HEK293 (cell line): ENCODE measurements around the gene ZFR2.

ENCODE experiments used
- ATF2 ChIP-seq: fragments of 450-650 bp; formaldehyde crosslinking; IDR thresholded peaks from 2 replicates; pipeline ENCODE4 v1.5.1; 2016; ENCODE audit warnings: missing biosample characterization, missing genetic modification characterization, low read depth
- BCL11A ChIP-seq: fragments of 450-650 bp; formaldehyde crosslinking; IDR thresholded peaks from 2 replicates; pipeline ENCODE4 v1.5.1; 2016; ENCODE audit warnings: low read depth, missing biosample characterization, missing genetic modification characterization
- GLI4 ChIP-seq: fragments of 450-650 bp; formaldehyde crosslinking; IDR thresholded peaks from 2 replicates; pipeline ENCODE4 v1.5.1; 2016; ENCODE audit warnings: missing biosample characterization, missing genetic modification characterization
- GLIS2 ChIP-seq: fragments of 450-650 bp; formaldehyde crosslinking; IDR thresholded peaks from 2 replicates; pipeline ENCODE4 v1.5.1; 2016; ENCODE audit warnings: missing biosample characterization, missing genetic modification characterization
- ZBTB10 ChIP-seq: fragments of 450-650 bp; formaldehyde crosslinking; IDR thresholded peaks from 2 replicates; pipeline ENCODE4 v1.5.1; 2016; ENCODE audit warnings: missing biosample characterization, missing genetic modification characterization
- ZBTB7A ChIP-seq: fragments of 450-650 bp; formaldehyde crosslinking; IDR thresholded peaks from 2 replicates; pipeline ENCODE4 v1.5.1; 2016; ENCODE audit warnings: low read depth, missing biosample characterization, missing genetic modification characterization
- ZEB2 ChIP-seq: fragments of 450-650 bp; formaldehyde crosslinking; IDR thresholded peaks from 2 replicates; pipeline ENCODE4 v1.5.1; 2016; ENCODE audit warnings: missing biosample characterization, missing genetic modification characterization
- ZNF10 ChIP-seq: fragments of 450-650 bp; formaldehyde crosslinking; IDR thresholded peaks from 2 replicates; pipeline ENCODE4 v1.5.1; 2017; ENCODE audit warnings: missing biosample characterization, missing genetic modification characterization
- ZNF112 ChIP-seq: fragments of 450-650 bp; formaldehyde crosslinking; IDR thresholded peaks from 2 replicates; pipeline ENCODE4 v1.5.0; 2017; ENCODE audit warnings: missing biosample characterization, missing genetic modification characterization
- ZNF155 ChIP-seq: fragments of 450-650 bp; formaldehyde crosslinking; IDR thresholded peaks from 2 replicates; pipeline ENCODE4 v1.5.1; 2016; ENCODE audit warnings: missing biosample characterization, missing genetic modification characterization
- ZNF16 ChIP-seq: fragments of 450-650 bp; formaldehyde crosslinking; IDR thresholded peaks from 2 replicates; pipeline ENCODE4 v1.5.1; 2016; ENCODE audit warnings: low read depth, missing biosample characterization, missing genetic modification characterization
- ZNF248 ChIP-seq: fragments of 450-650 bp; formaldehyde crosslinking; IDR thresholded peaks from 2 replicates; pipeline ENCODE4 v1.5.1; 2017; ENCODE audit warnings: missing biosample characterization, missing genetic modification characterization
- ZNF26 ChIP-seq: fragments of 450-650 bp; formaldehyde crosslinking; IDR thresholded peaks from 2 replicates; pipeline ENCODE4 v1.5.1; 2016; ENCODE audit warnings: missing biosample characterization, missing genetic modification characterization
- ZNF37A ChIP-seq: fragments of 450-650 bp; IDR thresholded peaks from 2 replicates; pipeline ENCODE4 v1.5.1; 2018; ENCODE audit warnings: missing biosample characterization, missing genetic modification characterization
- ZNF391 ChIP-seq: fragments of 450-650 bp; formaldehyde crosslinking; IDR thresholded peaks from 2 replicates; pipeline ENCODE4 v1.5.1; 2016; ENCODE audit warnings: low read depth, missing biosample characterization, missing genetic modification characterization, borderline replicate concordance
- ZNF423 ChIP-seq: fragments of 450-650 bp; formaldehyde crosslinking; IDR thresholded peaks from 2 replicates; pipeline ENCODE4 v1.5.1; 2016; ENCODE audit warnings: missing biosample characterization, missing genetic modification characterization
- ZNF426 ChIP-seq: fragments of 450-650 bp; formaldehyde crosslinking; IDR thresholded peaks from 2 replicates; pipeline ENCODE4 v1.5.1; 2017; ENCODE audit warnings: missing biosample characterization, missing genetic modification characterization, mild to moderate bottlenecking, inconsistent platforms, moderate library complexity
- ZNF548 ChIP-seq: fragments of 450-650 bp; formaldehyde crosslinking; IDR thresholded peaks from 2 replicates; pipeline ENCODE4 v1.5.1; 2016; ENCODE audit warnings: missing biosample characterization, missing genetic modification characterization
- ZNF555 ChIP-seq: fragments of 450-650 bp; formaldehyde crosslinking; conservative IDR thresholded peaks from 2 replicates; pipeline ENCODE4 v1.5.1; 2017; ENCODE audit warnings: missing biosample characterization, mild to moderate bottlenecking, missing genetic modification characterization, inconsistent platforms
- ZNF664 ChIP-seq: fragments of 450-650 bp; formaldehyde crosslinking; IDR thresholded peaks from 2 replicates; pipeline ENCODE4 v1.5.1; 2016; ENCODE audit warnings: missing biosample characterization, missing genetic modification characterization
- ZSCAN16 ChIP-seq: fragments of 450-650 bp; formaldehyde crosslinking; IDR thresholded peaks from 2 replicates; pipeline ENCODE4 v1.5.1; 2016; ENCODE audit warnings: missing biosample characterization, missing genetic modification characterization
- ZXDB ChIP-seq: fragments of 450-650 bp; formaldehyde crosslinking; IDR thresholded peaks from 2 replicates; pipeline ENCODE4 v1.5.1; 2016; ENCODE audit warnings: missing biosample characterization, missing genetic modification characterization
- TF ChIP-seq, protein P1 (sequence below): fragments of 450-650 bp; IDR thresholded peaks from 2 replicates; pipeline ENCODE4 v1.5.1; 2018; ENCODE audit warnings: missing biosample characterization, missing genetic modification characterization
- TF ChIP-seq, protein P2 (sequence below): fragments of 450-650 bp; formaldehyde crosslinking; IDR thresholded peaks from 2 replicates; pipeline ENCODE4 v1.5.1; 2016; ENCODE audit warnings: missing biosample characterization, missing genetic modification characterization
- TF ChIP-seq, protein P3 (sequence below): fragments of 450-650 bp; formaldehyde crosslinking; IDR thresholded peaks from 2 replicates; pipeline ENCODE4 v1.5.1; 2016; ENCODE audit warnings: missing biosample characterization, missing genetic modification characterization
- TF ChIP-seq, protein P4 (sequence below): fragments of 450-650 bp; formaldehyde crosslinking; IDR thresholded peaks from 2 replicates; pipeline ENCODE4 v1.5.1; 2017; ENCODE audit warnings: missing biosample characterization, missing genetic modification characterization
- TF ChIP-seq, protein P5 (sequence below): fragments of 450-650 bp; formaldehyde crosslinking; IDR thresholded peaks from 2 replicates; pipeline ENCODE4 v1.5.1; 2017; ENCODE audit warnings: missing biosample characterization, mild to moderate bottlenecking, missing genetic modification characterization, moderate library complexity

ZFR2 gene

GRCh38 chr19:3785451-3785937 is 83.3 kb downstream of the ZFR2 start (continued):
- no peak for TF ChIP-seq ZNF555 (tag by site-specific recombination)
- no peak for TF ChIP-seq ZNF248 (tag by site-specific recombination)
- peak; percentile 72; the same call in 1 of the 2 replicates for TF ChIP-seq ZBTB10 (tag by site-specific recombination)
- TF ChIP-seq, protein P1, sequence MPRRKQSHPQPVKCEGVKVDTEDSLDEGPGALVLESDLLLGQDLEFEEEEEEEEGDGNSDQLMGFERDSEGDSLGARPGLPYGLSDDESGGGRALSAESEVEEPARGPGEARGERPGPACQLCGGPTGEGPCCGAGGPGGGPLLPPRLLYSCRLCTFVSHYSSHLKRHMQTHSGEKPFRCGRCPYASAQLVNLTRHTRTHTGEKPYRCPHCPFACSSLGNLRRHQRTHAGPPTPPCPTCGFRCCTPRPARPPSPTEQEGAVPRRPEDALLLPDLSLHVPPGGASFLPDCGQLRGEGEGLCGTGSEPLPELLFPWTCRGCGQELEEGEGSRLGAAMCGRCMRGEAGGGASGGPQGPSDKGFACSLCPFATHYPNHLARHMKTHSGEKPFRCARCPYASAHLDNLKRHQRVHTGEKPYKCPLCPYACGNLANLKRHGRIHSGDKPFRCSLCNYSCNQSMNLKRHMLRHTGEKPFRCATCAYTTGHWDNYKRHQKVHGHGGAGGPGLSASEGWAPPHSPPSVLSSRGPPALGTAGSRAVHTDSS (tag by site-specific recombination) = no peak
- TF ChIP-seq, protein P2, sequence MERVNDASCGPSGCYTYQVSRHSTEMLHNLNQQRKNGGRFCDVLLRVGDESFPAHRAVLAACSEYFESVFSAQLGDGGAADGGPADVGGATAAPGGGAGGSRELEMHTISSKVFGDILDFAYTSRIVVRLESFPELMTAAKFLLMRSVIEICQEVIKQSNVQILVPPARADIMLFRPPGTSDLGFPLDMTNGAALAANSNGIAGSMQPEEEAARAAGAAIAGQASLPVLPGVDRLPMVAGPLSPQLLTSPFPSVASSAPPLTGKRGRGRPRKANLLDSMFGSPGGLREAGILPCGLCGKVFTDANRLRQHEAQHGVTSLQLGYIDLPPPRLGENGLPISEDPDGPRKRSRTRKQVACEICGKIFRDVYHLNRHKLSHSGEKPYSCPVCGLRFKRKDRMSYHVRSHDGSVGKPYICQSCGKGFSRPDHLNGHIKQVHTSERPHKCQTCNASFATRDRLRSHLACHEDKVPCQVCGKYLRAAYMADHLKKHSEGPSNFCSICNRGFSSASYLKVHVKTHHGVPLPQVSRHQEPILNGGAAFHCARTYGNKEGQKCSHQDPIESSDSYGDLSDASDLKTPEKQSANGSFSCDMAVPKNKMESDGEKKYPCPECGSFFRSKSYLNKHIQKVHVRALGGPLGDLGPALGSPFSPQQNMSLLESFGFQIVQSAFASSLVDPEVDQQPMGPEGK (tag by site-specific recombination) = peak; percentile 66
- TF ChIP-seq, protein P3, sequence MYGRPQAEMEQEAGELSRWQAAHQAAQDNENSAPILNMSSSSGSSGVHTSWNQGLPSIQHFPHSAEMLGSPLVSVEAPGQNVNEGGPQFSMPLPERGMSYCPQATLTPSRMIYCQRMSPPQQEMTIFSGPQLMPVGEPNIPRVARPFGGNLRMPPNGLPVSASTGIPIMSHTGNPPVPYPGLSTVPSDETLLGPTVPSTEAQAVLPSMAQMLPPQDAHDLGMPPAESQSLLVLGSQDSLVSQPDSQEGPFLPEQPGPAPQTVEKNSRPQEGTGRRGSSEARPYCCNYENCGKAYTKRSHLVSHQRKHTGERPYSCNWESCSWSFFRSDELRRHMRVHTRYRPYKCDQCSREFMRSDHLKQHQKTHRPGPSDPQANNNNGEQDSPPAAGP = no peak; the same call in 1 of the 2 replicates
- TF ChIP-seq ZNF112 (tag by site-specific recombination) = no peak
- TF ChIP-seq GLIS2 (tag by site-specific recombination) = peak; percentile 77
- TF ChIP-seq, protein P4, sequence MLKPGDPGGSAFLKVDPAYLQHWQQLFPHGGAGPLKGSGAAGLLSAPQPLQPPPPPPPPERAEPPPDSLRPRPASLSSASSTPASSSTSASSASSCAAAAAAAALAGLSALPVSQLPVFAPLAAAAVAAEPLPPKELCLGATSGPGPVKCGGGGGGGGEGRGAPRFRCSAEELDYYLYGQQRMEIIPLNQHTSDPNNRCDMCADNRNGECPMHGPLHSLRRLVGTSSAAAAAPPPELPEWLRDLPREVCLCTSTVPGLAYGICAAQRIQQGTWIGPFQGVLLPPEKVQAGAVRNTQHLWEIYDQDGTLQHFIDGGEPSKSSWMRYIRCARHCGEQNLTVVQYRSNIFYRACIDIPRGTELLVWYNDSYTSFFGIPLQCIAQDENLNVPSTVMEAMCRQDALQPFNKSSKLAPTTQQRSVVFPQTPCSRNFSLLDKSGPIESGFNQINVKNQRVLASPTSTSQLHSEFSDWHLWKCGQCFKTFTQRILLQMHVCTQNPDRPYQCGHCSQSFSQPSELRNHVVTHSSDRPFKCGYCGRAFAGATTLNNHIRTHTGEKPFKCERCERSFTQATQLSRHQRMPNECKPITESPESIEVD = no peak
- TF ChIP-seq ZNF16 = no peak
- TF ChIP-seq ZNF423 (tag by site-specific recombination) = no peak
- no peak for TF ChIP-seq ZNF37A
- TF ChIP-seq ZBTB7A (tag by site-specific recombination) = 0 out of 2 replicates have a peak, but pooled peaks have one; percentile 21
- TF ChIP-seq, protein P5, sequence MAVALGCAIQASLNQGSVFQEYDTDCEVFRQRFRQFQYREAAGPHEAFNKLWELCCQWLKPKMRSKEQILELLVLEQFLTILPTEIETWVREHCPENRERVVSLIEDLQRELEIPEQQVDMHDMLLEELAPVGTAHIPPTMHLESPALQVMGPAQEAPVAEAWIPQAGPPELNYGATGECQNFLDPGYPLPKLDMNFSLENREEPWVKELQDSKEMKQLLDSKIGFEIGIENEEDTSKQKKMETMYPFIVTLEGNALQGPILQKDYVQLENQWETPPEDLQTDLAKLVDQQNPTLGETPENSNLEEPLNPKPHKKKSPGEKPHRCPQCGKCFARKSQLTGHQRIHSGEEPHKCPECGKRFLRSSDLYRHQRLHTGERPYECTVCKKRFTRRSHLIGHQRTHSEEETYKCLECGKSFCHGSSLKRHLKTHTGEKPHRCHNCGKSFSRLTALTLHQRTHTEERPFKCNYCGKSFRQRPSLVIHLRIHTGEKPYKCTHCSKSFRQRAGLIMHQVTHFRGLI (tag by site-specific recombination) = no peak
- TF ChIP-seq ZNF664 (tag by site-specific recombination) = no peak
- TF ChIP-seq ZEB2 (tag by site-specific recombination) = peak; percentile 77
- TF ChIP-seq GLI4 (tag by site-specific recombination) = no peak
- no peak for TF ChIP-seq ZNF391 (tag by site-specific recombination)
- TF ChIP-seq ZNF26 (tag by site-specific recombination) = no peak
- no peak for TF ChIP-seq ATF2 (tag by site-specific recombination)
- no peak for TF ChIP-seq ZNF10 (tag by site-specific recombination)
- no peak for TF ChIP-seq ZNF426 (tag by site-specific recombination)
- TF ChIP-seq ZNF155 = no peak
- peak; percentile 28; the same call in 1 of the 2 replicates for TF ChIP-seq ZXDB
- no peak for TF ChIP-seq ZSCAN16 (tag by site-specific recombination)
- TF ChIP-seq BCL11A (tag by site-specific recombination) = no peak
- TF ChIP-seq ZNF548 (tag by site-specific recombination) = no peak
